ENCODE data around the gene CCNL2.
"Not testable (repeated sequence)": the region's sequence is repeated elsewhere in the genome, so short reads cannot be mapped to it uniquely, and the experiment has no call there.

CCNL2 gene

GRCh38 chr1:1419813-1420653 is 20.9 kb upstream of the CCNL2 start:
- no peak for DNase-seq (ENCODE audit: low read depth)

GRCh38 chr1:1419363-1419812 is 20.3 kb upstream of the CCNL2 start:
- DNase-seq (ENCODE audit: low read depth): no peak

DNA sequence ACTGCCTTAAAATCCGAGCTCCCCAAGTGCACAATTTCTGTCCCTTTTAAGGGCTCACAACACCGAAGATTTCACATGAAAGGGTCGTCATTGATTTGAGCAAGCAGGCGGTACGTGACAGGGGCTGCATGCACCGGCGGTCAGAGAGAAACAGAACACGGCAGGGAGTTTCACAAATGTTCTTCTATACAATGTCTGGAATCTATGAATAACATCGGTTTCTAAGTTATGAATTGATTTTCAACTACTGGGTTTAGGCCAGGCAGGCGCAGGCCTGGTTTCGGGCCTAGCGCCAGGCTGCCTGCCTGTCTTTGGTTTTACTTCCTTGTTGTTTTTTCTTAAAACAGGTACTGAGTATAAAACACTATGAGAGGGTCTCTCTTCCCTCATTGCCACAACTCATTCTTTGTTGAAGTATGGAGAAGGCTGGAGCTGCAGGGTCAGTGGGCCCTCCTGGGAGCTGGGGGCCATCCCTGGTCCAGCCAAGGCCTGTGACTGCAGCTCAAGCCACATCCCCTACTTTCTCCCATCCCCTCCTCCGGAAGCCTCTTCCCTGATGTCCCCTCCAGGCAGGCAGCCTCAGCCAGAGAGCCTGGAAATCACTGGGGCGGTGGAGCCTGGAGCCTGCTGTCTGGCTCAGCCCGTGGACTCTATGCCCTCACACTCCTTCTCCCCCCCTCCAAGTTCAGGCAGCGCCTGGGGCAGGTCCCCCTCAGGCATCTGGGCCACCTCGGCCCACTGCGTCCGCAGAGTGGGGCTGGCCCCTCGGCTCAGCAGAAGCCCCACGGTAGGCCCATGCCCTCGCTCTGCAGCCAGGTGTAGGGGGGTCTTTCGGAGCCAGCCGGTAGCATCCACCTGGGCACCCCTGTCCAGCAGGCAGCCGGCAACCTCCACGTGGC is 19.6 kb upstream of the CCNL2 start:
- DNase-seq (ENCODE audit: low read depth): no peak

DNA sequence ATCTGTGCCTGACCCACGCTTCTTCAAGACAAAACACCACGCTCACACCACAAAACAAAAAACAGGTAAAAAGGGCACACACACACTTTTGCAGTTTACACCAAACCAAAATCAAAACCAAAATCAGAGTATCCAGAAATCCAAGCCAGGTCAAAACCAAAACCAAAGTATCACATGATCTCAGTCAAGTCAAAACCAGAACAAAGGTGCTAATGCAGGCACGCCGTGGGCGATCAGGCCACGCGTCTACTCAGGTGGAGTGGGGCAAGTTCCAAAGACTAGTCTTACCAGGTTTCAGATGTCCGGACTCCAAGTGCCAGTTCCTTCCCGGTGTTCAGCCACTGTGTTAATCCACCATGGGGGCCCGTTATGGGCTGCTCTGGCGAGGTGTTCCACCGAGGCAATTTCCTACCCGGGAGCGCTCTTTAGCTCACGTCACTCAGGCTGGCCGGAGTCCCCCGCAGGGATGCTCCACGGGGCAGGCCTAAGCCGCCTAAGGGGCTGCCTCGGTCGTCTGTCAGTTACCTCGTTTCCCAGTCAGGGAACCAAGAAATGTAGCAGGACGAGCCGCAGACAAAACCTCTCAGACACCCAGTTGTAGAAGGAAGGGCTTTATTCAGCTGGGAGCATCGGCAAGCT is 18.8 kb upstream of the CCNL2 start:
- not testable (repeated sequence) for DNase-seq (ENCODE audit: low read depth)

DNA sequence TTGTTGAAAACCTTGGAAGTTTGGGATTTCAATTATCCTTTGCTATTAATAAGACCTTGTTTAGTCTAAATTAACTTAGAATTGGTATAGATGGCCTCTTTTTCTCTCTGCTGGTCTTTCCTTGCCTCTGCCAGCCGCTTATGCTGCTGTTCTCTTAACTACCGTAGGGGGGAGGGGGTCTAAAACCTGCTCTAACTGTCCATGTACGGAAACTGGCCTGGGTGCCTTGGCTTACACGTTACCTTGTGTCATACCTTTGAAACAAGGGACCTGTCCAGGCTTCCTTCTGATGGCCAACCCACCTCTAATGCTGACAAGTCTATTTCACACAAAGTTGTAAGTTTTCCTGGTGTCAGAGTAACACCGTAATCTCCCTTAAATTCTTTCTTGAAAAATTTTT is 18.3 kb upstream of the CCNL2 start:
- DNase-seq (ENCODE audit: low read depth): not testable (repeated sequence)

DNA sequence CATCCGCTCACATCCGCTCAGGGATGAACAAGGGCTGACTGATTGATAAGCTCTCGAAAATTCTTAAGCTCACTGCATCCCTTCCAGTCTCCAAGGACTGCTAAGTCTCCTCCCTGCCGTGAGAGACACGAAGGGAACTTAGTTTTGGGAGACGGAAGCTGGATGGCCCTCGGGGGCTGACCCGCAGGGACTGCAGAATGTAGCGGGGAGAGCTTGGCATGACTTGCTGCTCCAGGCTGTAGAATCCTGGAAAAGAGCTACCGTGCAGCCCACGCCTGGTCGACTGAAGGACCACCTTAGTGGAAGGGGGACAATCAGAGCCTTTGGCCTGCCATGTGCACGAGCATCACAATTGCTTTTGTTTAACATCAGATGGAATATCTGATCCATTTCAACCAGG is 16.6 kb upstream of the CCNL2 start:
- no peak for DNase-seq (ENCODE audit: low read depth)

DNA sequence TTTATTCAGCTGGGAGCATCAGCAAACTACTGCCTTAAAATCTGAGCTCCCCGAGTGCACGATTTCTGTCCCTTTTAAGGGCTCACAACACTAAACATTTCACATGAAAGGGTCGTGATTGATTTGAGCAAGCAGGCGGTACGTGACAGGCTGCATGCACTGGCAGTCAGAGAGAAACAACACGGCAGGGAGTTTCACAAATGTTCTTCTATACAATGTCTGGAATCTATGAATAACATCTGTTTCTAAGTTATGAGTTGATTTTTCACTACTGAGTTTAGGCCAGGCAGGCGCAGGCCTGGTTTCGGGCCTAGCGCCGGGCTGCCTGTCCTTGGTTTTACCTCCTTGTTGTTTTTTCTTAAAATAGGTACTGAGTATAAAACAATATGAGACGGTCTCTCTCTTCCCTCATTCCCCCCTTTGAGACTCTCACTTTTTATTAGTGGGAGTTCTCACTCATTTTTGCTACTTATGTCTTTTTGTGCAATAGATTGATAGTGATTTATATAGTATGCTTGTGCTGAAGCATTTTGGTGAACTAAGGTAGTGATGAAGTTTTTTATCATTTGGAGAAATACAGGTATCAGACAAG is 13.3 kb upstream of the CCNL2 start:
- not testable (repeated sequence) for DNase-seq (ENCODE audit: low read depth)

GRCh38 chr1:1411626-1412025 is 12.5 kb upstream of the CCNL2 start:
- DNase-seq (ENCODE audit: low read depth): no peak

DNA sequence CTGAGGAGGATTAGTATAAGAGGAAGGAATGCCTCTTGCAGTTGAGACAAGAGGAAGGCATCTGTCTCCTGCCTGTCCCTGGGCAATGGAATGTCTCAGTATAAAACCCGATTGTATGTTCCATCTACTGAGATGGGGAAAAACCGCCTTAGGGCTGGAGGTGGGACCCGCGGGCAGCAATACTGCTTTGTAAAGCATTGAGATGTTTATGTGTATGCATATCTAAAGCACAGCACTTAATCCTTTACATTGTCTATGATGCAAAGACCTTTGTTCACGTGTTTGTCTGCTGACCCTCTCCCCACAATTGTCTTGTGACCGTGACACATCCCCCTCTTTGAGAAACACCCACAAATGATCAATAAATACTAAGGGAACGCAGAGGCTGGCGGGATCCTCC is 11.1 kb upstream of the CCNL2 start:
- DNase-seq (ENCODE audit: low read depth): not testable (repeated sequence)

GRCh38 chr1:1407636-1408318 is 8.6 kb upstream of the CCNL2 start:
- DNase-seq (ENCODE audit: low read depth): peak; percentile 43

DNA sequence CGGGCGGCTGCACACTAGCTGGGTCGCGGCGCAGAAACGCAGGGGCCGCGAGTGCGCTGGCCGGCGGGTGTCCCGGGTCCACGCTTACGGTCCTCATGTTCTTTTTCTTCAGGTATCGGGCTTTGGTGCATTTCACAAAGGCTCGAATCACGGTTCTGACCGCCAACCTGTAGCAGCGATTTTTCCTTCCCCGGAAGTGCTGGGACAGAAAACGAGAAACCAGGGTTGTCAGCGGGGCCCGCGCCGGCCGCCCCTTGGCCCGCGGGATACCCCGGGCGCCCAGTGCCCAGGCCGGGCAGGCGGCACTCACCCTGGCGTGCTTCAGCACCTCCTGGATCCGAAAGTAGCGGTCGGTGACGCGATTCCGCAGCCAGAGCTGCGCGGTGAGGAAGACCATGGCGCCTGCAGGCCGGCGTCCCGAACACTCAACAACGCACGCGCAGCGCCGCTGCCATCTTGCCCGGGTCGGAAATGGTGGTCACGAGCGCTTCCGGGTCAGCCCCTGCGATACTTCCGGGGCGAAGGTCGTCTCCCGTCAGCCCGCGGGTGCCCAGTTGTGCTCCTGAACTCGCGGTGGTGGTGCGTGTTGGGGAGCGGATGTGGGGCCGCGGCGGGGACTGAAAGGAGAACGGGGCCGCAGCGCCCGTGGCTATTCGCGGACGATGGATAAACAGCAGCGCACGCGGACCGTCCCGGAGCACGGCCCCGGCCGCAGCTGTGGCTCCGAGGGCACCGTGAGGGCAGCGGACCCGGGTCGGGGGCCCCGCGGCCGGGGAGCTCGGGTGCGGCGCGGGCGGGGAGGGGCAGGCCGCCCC is 7.9 kb upstream of the CCNL2 start, which contains the start of gene MRPL20:
Gene MRPL20 (minus strand): TSS at position 473 of the 815 bp plus-strand sequence. CDS start 76 bp downstream, at position 397.
- peak; percentile 87 for DNase-seq (ENCODE audit: low read depth)

DNA sequence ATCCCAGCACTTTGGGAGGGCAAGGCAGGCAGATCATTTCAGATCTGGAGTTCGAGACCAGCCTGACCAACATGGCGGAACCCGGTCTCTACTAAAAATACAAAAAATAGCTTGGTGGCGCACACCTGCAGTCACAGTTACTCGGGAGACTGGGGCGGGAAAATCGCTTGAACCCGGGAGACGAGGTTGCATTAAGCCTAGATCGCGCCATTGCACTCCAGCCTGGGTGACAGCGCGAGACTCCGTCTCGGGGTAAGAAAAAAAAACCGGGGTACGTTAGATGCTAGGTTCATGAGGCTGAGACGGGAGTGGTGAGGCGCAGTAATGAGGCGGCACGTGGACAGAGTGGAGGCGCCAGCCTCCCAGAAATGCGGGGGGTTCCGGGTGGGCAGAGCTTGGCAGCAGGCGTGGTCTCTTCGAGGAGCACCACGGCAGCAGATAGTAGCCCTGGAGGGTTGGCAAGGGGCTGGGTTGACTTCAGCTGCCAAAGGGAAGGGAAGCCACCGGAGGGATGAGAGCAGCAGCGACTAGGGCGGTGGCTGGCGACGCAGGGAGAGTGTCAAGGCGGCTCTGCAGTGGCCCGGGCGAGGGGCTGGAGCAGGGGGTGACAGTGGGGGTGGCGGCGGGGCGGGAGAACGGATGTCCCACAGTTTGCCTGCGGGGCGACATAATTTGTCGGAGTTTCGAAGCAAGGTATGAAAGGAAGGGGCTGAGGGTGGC is 7.1 kb upstream of the CCNL2 start:
- DNase-seq (ENCODE audit: low read depth): no peak

GRCh38 chr1:1403653-1404052 is 4.5 kb upstream of the CCNL2 start:
- no peak for DNase-seq (ENCODE audit: low read depth)

DNA sequence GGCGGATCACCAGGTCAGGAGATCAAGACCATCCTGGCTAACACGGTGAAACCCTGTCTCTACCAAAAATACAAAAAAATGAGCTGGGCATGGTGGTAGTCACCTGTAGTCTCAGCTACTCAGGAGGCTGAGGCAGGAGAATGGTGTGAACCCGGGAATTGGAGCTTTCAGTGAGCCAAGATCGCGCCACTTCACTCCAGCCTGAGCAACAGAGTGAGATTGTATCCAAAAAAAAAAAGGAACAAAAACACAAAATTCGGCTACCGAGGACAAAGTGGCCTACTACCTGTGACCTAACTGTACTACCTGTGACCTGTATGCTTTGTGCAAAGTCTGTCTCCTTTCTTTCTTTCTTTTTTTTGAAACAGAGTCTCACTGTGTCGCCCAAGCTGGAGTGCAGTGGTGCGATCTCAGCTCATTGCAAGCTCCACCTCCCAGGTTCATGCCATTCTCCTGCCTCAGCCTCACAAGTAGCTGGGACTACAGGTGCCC is 3.8 kb upstream of the CCNL2 start:
- DNase-seq (ENCODE audit: low read depth): not testable (repeated sequence)

DNA sequence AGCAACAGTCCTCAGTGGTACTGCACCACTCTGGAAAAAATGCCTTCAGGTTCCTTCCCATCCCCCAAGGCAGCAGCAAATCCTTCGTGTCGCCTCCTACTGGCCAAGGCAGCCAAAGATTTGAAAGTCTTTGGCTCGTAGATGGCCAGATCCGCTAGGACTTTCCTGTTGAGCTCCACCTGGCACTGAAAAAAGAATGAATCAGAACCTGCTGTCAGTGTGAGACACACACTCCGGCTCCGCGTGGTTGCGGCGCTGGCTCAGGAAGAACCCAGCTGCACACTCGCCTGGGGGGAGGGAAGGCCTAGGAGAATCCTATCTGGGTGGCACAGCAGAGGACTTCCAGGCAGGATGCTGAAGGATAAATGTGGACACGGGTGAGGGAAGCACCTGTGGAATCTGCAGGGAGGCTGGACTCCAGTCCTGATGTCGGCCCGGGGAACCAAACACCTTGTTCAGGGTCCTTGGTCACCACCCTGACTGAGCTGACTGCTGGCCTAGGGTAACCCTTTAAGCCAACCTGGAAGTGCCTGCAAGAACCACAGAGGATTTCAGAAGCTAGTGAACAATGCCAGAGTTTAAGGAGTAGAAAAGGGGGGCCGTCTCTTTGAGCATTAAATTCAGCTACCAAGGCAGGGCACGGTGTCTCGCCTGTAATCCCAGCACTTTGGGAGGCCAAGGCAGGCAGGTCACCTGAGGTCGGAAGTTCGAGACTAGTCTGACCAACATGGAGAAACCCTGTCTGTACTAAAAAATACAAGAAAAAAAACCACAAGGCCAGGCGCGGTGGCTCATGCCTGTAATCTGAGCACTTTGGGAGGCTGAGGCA is 3.2 kb upstream of the CCNL2 start:
- peak; percentile 80 for DNase-seq (ENCODE audit: low read depth)

DNA sequence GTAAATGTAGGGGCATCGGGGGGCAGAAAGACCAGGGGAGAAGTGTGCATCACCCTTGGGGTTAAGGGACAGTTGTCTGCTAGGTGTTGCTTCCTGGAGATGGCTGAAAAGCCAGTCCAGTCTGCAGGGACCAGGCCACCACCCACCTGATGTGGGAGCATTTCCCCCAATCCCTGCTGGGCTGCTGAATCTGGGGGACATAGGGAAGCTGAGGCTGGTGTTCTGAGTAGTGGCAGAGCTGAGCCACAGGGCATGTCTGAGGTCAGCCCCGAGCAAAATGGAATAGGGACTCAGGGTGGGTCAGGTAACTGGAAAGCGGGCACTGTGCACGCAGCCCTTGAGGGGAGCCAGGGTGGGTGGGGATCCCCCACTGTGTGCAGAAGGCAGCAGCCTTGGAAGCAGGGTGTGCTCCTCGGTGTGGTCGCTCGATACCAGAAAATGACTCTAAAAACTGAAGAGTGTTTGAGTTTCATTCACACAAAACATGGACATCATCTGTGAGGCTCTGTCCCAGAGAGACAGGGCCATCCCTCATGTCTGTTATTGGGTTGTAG is 2.4 kb upstream of the CCNL2 start:
- DNase-seq (ENCODE audit: low read depth): no peak

GRCh38 chr1:1400576-1401456 is 1.7 kb upstream of the CCNL2 start:
- no peak for DNase-seq (ENCODE audit: low read depth)

All from amniotic epithelial cell (primary cell).